Measurements from ENCODE around the gene PGS1.

Gene PGS1

GRCh38 chr17:78428025-78428575, 49.7 kb downstream of the PGS1 start:
- no peak for DNase-seq

- no peak for DNase-seq
These were observed 50.6 kb downstream of the PGS1 start for GRCh38 chr17:78428836-78429617.

DNA sequence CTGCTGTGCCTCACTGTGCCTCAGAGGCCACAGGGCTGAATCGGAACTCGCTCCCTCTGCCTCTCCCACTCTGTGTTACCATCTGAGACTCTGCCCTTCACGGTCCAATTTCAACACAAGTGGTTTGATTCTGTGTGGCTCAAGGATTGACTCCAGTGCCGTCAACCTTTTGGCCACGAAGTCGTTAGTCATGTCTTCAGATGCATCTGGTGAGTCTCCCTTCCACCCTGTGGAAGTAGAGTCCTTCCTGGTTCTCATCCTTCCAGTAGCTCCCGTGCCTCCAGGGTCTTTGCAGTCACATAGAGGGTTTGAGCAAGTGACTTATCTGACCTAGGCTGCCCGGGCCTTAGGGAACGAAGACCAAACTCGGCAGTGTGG, 51.2 kb downstream of the PGS1 start:
- no peak for DNase-seq

DNA sequence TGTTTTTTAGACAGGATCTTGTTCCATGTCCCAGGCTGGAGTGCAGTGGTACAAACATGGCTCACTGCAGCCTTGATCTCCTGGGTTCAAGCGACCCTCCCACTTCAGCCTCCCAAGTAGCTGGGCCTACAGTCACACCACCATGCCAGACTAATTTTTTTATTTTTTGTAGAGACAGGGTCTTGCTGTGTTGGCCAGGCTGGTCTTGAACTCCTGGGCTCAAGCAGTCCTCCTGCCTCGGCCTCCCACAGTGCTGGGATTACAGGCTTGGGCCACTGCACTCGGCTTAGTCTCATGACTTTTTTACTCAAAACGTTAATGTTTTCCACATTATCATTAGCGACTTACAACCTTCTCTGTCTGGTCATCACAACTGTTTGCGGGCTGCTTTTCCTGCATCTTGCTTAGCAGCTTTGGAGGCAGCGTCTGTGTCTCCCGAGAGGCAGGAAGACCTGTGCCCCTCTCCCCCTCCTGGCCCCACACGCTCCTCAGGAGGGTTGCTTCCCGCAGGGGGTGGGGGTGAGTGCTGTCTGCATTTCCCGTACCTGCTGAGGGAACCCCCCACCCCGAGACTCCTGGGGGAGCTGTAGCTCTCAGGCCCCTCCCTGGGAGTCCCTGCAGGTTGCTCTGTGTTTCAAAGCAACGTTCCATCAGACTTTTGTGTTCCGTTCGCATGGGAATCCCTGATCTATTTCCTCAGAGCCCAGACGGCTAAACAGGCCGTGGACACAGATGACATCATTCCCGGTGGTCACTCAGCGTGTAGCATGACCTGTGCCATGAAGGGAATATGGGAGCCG, 52.6 kb downstream of the PGS1 start:
- DNase-seq = no peak

- no peak for DNase-seq
These were observed 53.2 kb downstream of the PGS1 start for GRCh38 chr17:78431692-78431958.

DNA sequence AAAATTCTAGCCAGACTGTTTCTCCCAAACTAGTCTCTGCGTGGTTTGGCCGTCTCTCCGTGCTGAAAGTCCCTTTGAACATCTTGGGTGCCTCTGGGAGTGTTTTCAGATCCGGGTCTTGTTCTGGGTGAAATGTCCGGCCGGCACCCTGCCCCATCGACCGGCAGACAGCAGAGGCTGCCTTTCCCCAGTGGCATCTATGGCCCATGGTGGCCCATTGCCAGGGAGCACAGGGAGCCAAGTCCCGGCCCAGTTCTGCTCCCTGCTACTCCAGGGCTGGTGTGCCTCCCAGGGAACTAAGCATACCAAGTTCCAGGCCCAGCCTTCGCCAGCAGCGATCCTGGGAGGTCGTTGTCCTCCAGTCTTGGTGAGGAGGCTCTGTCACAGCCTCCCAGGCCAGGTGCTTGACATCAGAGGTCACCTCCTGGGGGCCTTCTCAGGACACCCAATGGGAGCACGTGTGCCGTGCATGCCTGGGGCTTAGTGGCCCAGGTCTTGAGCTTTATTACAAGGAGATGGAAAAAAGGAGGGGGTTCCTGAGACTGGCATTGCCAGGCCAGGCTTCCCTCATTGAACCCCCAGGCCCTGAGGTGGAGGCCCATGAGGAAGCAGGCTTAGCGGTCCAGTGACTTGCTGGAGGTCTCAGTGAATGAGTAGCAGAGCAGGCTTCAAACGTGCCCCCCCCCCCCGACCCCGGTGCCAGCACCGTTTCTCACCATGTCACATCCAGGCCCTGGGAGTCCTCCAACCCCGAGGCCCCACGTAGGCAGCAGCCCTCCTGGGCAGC, 54.0 kb downstream of the PGS1 start:
- DNase-seq = no peak

- DNase-seq = no peak
These were observed 54.7 kb downstream of the PGS1 start for GRCh38 chr17:78433013-78433727.

GRCh38 chr17:78433780-78434335, 55.4 kb downstream of the PGS1 start:
- DNase-seq = no peak

DNA sequence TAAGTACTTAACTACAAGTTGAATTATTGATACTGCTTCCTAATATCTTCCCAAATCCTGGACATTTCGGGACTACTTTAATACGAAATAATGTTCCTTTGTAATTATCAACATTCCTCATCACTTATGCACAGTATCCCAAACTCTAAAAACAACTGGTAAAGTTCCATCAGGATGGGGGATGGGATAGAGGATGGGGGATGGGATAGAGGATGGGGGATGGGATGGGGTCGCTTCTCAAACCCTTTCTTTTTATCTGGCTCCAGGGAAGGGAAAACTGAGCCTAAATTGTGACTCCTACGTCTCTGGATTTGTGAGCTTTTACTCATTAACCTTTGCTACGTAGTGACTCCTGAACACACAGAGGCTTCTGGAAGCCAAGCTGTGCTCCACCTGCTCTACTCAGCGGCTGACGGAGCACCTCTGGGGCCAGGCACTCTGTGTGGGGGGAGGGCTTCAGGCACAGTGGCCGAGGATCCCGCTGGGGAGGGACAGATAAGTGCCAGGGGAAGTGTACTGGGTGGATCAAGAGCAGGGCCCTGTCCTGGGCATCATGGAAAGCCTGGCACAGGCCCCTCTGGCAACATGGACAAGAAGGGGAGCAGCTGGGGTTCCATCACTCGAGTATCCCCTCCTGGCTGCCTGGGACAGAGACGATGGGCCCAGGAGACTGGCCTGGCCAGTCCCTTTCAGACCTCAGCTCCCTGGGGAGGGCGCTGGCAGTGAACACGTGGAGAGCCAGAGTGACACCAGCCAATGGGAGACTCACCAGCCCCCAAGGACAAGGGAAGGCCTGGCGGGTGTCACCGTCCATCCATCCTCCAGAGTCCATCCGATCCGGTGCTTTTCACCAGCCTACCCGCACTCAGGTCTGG, 56.2 kb downstream of the PGS1 start:
- no peak for DNase-seq

DNA sequence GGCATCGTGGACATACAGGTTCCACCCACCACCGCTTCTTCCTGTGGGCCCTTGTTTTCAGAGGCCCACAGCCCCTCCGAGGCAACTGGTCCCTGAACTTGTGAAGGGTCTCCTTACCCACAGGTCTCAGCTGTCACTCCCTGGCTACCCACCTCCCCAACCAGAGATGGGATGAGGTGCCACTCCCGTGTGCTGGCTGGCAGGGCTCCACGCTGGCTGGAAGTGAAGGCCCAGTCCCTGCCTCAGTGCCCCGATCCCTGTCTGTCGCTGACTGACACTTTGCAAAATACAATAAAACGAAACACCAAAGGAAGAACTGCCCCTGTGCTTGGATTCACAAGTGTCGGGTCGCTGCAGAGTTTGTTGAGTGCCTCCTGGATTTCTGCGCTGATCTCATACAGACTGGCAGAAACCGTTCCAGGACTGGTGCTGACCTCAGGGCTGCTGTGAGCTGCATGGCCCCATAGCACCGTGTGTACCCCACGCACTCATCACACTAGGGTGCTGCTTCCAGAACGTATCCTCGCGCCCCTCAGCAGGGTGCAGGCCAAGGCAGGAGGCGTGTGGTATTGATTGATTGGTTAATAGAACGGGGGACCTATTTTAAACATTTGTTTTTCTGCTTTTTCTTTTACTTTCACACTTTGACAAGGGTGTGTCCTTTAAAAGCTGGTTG, 57.0 kb downstream of the PGS1 start:
- no peak for DNase-seq

- DNase-seq = no peak
These were observed 59.2 kb downstream of the PGS1 start for GRCh38 chr17:78437508-78438169.

GRCh38 chr17:78438271-78438691, 59.8 kb downstream of the PGS1 start:
- DNase-seq = no peak

GRCh38 chr17:78438694-78439325, 60.4 kb downstream of the PGS1 start:
- no peak for DNase-seq

DNA sequence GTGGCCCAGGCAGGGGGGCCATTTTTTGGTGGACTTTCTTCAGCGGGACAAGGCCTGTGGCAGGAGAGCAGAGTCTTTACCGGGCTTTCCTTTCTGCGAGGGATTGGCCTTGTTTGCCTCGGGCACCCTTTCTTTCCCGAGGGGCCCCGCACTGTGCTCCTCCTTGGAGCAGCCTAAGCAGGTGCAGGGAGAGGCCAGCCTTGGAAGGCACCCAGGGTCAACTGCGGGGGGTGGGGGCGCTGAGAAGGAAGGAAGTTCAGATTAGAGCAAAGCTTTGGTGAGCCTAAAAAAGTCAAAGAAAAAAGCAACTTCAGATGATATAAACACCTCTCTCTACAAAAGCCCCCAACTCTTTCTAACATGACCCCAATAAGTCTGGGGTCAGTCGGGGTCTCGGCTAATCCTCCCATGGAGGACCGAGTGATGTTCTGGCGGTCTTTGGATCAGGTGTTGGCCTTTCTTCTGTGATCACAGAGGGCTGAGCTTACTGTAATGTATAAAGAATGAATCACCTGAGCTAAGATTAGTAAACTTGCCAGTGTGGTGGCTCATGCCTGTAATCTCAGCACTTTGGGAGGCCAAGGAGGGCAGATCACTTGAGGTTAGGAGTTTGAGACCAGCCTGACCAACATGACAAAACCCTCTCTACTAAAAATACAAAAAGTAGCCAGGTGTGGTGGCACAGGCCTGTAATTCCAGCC, 63.0 kb downstream of the PGS1 start:
- no peak for DNase-seq

DNA sequence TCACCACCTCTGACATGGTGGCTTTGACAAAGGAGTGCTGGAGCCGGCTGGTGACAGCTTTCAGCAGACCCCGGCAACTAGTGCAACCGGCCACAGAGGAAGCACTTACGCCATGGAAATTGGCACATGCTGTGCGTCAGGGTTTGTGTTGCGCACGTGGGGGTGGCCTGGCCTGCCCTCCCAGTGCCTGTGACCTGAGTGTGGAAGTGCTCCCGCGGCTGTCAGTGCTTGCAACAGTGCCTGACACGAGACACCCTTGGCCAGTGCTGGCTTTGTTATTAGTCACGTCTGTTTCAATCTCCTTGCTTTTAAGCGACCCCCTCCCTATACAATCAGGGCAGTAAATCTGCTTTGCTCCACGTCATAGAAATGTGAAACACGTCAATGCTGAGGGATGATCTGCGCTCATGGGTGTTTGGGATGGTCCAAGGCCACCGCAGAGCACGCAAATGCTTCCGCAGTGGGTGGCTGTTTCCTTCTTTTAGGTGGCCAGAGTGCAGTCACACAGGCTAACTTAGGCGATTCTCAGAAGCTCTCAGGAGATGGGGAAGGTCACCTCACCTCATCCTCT, 64.3 kb downstream of the PGS1 start:
- DNase-seq = no peak

DNA sequence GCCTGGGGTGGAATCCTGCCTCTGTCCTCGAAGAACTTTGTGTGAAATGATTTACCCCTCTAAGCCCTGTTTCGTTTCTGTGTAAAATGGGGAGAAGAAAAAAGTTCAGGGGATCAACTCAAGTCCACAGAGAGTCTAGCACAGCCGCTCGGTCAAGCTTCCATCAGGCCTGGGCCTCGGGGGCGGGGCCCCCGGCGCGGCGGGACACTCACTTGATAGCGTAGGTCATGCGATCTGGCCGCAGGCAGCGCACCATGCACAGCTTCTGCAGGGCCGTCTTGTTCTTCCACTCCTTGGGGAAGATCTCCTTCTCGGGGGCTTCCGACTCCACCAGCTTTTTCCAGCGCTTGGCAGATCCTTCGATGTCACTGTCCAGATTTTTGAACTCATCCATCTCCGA, 65.9 kb downstream of the PGS1 start:
- DNase-seq = no peak

DNA sequence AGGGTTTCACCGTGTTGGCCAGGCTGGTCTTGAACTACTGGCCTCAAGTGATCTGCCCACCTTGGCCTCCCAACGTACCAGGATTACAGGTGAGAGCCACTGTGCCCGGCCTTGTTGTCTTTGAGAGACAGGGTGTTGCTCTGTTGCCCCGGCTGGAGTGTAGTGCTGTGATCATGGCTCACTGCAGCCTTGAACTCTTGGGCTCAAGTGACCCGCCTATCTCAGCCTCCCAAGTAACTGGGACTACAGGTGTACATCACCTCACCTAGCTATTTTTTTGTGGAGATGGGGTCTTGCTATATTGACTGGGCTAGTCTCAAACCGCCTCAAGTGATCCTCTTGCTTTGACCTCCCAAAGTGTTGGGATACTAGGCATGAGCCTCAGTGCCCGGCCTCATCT, 68.4 kb downstream of the PGS1 start:
- DNase-seq = no peak

GRCh38 chr17:78448356-78448993, 70.0 kb downstream of the PGS1 start:
- no peak for DNase-seq

Measured in NCI-H1092 (cell line).